ENCODE results near the gene CLMN.

The CLMN gene

DNA sequence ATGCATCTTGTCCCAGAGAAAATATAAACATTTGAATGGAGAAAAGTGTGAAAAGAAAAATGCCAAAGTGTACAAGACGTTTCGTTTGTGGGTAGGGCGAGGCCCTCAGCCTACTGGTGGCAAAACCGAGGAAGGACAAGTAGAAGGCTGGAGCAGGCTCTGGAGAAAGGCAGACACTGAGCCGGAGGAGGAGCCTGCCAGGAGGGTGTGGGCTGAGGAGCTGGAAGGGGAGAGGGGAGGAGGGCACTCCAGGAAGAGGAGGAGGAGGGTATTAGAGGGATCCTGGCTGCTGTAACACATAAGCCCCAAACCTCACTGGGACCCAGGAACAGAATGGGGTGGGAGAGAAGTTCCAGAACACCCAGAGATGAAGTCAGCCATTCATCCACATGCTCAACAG lies 47.7 kb downstream of the CLMN start:
- no peak for DNase-seq (ENCODE audit: low read depth)
- no peak overlapping the region for H3K4me3 ChIP-seq (replicated peaks; ENCODE audit: low read depth, low read length)
- TF ChIP-seq, protein P1, sequence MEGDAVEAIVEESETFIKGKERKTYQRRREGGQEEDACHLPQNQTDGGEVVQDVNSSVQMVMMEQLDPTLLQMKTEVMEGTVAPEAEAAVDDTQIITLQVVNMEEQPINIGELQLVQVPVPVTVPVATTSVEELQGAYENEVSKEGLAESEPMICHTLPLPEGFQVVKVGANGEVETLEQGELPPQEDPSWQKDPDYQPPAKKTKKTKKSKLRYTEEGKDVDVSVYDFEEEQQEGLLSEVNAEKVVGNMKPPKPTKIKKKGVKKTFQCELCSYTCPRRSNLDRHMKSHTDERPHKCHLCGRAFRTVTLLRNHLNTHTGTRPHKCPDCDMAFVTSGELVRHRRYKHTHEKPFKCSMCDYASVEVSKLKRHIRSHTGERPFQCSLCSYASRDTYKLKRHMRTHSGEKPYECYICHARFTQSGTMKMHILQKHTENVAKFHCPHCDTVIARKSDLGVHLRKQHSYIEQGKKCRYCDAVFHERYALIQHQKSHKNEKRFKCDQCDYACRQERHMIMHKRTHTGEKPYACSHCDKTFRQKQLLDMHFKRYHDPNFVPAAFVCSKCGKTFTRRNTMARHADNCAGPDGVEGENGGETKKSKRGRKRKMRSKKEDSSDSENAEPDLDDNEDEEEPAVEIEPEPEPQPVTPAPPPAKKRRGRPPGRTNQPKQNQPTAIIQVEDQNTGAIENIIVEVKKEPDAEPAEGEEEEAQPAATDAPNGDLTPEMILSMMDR (IDR thresholded peaks at IDR 0.05; ENCODE audit: low read length, missing control alignments): no peak

- no peak for DNase-seq (ENCODE audit: low read depth)
- H3K4me3 ChIP-seq (replicated peaks; ENCODE audit: low read depth, low read length): no peak overlapping the region
- TF ChIP-seq, protein P1 (IDR thresholded peaks at IDR 0.05; ENCODE audit: low read length, missing control alignments): no peak
These were observed 49.5 kb downstream of the CLMN start for GRCh38 chr14:95270203-95270602.

DNA sequence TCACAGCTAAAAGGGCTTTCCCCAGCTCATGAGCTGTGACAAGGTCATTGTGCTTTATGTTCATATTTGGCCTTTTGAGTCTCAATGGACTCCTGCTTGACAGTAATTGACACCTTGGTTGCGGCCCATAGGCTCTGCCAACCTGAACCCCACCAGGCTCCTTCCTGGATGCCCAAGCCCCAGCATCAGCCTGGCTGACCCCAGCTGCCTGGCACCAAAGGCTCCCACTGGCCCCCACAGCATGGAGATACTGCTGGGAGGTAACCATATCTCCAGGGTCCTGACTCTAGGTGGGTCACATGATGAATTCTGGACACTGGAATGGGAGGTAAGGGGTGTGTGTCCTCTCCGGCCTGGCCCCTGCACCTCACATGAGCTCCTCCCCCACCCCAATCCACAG lies 50.2 kb downstream of the CLMN start:
- TF ChIP-seq, protein P1 (IDR thresholded peaks at IDR 0.05; ENCODE audit: low read length, missing control alignments): no peak
- H3K4me3 ChIP-seq (replicated peaks; ENCODE audit: low read depth, low read length): no peak overlapping the region
- DNase-seq (ENCODE audit: low read depth): no peak

DNA sequence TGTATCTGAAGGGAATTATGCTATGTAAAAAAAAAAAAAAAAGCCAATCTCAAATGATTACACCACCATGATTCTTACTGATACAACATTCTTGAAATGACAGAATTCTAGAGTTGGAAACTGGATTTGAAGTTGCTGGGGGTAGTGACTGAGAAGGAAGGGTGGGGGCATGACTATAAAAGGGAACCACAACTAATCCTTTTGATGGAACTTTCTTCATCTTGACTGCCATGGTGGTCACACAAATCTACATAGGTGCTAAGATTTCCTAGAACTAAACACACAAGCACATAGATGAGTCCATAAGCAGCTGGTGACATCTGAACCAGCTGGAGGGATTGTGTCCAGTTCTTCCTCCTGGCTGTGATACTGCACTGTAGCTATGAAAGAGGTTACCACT lies 51.4 kb downstream of the CLMN start:
- no peak overlapping the region for H3K4me3 ChIP-seq (replicated peaks; ENCODE audit: low read depth, low read length)
- TF ChIP-seq, protein P1 (IDR thresholded peaks at IDR 0.05; ENCODE audit: low read length, missing control alignments): no peak
- no peak for DNase-seq (ENCODE audit: low read depth)

GRCh38 chr14:95267306-95267705 lies 52.4 kb downstream of the CLMN start:
- no peak overlapping the region for H3K4me3 ChIP-seq (replicated peaks; ENCODE audit: low read depth, low read length)
- TF ChIP-seq, protein P1 (IDR thresholded peaks at IDR 0.05; ENCODE audit: low read length, missing control alignments): no peak
- no peak for DNase-seq (ENCODE audit: low read depth)

DNA sequence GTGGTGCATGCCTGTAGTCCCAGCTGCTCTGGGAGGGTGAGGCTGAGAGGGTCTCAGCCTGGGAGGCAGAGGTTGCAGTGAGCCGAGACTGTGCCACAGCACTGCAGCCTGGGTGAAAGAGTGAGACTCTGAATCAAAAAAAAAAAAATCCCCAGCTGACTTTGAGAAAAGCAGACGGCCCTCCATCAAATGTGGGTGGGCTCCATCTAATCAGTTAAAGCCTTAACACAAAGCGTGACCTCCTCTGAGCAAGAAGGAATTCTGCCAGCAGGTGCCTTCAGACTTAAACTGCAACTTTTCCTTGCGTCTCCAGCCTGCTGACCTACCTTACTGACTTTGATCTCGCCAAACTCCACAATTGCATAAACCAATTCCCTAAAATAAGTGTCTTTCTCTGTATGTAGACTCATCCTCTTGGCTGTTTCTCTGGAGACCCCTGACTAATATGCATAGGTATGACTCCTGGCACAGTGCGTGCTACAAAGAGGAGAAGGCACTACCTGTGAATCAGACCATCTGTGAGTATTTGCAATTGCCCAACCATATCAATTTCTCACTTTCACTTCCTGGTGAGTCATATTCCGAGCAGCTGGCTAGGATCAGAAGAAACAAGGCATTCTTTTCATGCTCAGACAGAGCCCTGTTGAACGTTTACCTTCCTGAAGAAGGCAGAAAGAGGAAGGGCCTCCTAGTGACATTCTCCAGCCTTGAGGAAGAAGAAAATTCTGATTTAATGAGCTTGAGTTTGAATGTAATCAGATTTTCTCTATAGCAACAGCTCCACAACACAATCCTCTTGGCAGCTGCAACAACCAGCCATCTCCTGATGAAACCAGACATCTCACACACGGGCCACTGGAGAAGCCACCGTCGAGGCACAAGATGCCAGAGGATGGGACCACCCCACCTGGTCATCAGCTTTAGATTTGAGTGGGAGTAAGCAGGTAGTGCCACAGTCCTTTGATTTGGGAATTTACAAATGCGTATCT lies 54.3 kb downstream of the CLMN start:
- peak; percentile 97 for DNase-seq (ENCODE audit: low read depth)
- TF ChIP-seq, protein P1 (IDR thresholded peaks at IDR 0.05; ENCODE audit: low read length, missing control alignments): no peak
- no peak overlapping the region for H3K4me3 ChIP-seq (replicated peaks; ENCODE audit: low read depth, low read length)
